Body of pancreas (tissue), 4 donors: ENCODE results near the gene ARHGAP32. TPM values are rescaled to one million over a fixed set of nuclear protein-coding genes. Genes with fewer than 3 reads are reported as not detected.

Experiments
- ATAC-seq: fragments of 150-250 bp; one replicate; pipeline ENCODE4 v1.9.1; 2016
- DNase-seq, 4 donors: peaks; one replicate each; pipeline ENCODE4 v3.0.0-alpha.2; 2019
- H3K27ac ChIP-seq, 4 donors: fragments of 200-600 bp; sonication (generic); 1 replicate in 3 of 4; 2 replicates in 1 of 4; pipeline versions ENCODE4 v1.5.1 to v1.6.1; 2016 to 2019; ENCODE audit warnings: mild to moderate bottlenecking in 1 of 4, mixed read lengths in 1 of 4, moderate library complexity in 1 of 4
- H3K27me3 ChIP-seq, 2 donors: fragments of 200-600 bp; sonication (generic); one replicate each; pipeline ENCODE4 v1.6.0; 2016; ENCODE audit warnings: mild to moderate bottlenecking in 1 of 2
- H3K36me3 ChIP-seq, 2 donors: fragments of 200-600 bp; sonication (generic); replicated peaks in 1 of 2; 2 replicates each; pipeline ENCODE4 v1.5.1; 2016; ENCODE audit warnings: low read depth in 2 of 2; ENCODE audit not compliant: insufficient read depth in 1 of 2
- H3K4me1 ChIP-seq: fragments of 200-600 bp; sonication (generic); one replicate; pipeline ENCODE4 v1.6.0; 2016
- H3K4me3 ChIP-seq, 2 donors: fragments of 200-600 bp; sonication (generic); 1 replicate in 1 of 2; 2 replicates in 1 of 2; pipeline ENCODE4 v1.5.1; 2016 to 2019
- H3K9me3 ChIP-seq, 3 donors: fragments of 200-600 bp; sonication (generic); 1 replicate in 2 of 3; 2 replicates in 1 of 3; pipeline ENCODE4 v1.5.1; 2016
- POLR2A ChIP-seq, 3 donors: fragments of 450-650 bp; IDR thresholded peaks; one replicate each; pipeline ENCODE4 v1.6.1; 2016; ENCODE audit warnings: antibody characterized with exemption in 3 of 3, mild to moderate bottlenecking in 2 of 3
- WGBS, 2 donors: methylation state at CpG; one replicate each; pipeline ENCODE4 v1.1.5; 2017; 5-methylcytosine and 5-hydroxymethylcytosine counted together
- intact Hi-C: fragments of 100-400 bp; cut with DNase I; formaldehyde crosslinking; loops from one replicate; pipeline ENCODE4 v1.15.1; 2023
- total RNA-seq, 2 donors: library from RNA; depleted of rRNA; stranded (reverse); fragments of >200 nt; gene quantifications; one replicate each; pipeline ENCODE4 v1.1.0, GENCODE V29; 2016
- TF ChIP-seq, protein P1 (sequence below), 7 experiments: fragments of 450-650 bp in 4 of 7; fragments of 200-600 bp in 3 of 7; sonication (generic) in 3 of 7; IDR thresholded peaks; one replicate each; pipeline ENCODE4 v1.5.1; 2016 to 2019; ENCODE audit warnings: antibody characterized with exemption in 7 of 7

ARHGAP32 gene
- total RNA-seq, 2 donors from 2014 or later, result 26.0 to 30.4 TPM

DNA sequence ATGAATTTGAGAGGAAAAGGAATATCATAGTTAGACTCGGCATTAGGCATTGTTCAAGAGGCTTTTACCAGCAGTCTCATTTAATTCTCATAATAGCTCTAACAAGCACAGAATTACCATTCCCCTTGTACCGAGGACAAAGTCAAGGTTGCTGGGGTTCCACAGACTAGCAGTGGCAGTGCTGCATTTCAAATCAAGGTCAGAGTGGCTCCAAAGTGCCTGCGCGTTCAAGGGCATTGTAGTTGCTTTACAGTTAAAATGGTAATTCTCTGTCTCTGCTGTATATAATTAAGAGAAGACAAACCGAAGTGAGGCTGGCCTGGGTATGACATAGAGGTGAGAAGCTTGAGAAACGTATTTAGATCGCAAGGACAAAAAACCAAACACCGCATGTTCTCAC lies 209.1 kb downstream of the ARHGAP32 start:
- intact Hi-C loops, result no loop called here
- Histone ChIP-seq H3K27ac (no peak overlapping the region), H3K27me3 (no peaks in the 10 kb centered on the region), H3K9me3 (no peaks in the 10 kb centered on the region), H3K4me3 (no peak overlapping the region), H3K36me3 (peaks cover 8 to 12% of the 10 kb centered on the region in 2 donors), H3K4me1 (no peaks in the 10 kb centered on the region)
- ATAC-seq (no peak), DNase-seq (no peak)
- TF ChIP-seq POLR2A (IDR thresholded peaks at IDR 0.05), result no peak
- TF ChIP-seq, protein P1, sequence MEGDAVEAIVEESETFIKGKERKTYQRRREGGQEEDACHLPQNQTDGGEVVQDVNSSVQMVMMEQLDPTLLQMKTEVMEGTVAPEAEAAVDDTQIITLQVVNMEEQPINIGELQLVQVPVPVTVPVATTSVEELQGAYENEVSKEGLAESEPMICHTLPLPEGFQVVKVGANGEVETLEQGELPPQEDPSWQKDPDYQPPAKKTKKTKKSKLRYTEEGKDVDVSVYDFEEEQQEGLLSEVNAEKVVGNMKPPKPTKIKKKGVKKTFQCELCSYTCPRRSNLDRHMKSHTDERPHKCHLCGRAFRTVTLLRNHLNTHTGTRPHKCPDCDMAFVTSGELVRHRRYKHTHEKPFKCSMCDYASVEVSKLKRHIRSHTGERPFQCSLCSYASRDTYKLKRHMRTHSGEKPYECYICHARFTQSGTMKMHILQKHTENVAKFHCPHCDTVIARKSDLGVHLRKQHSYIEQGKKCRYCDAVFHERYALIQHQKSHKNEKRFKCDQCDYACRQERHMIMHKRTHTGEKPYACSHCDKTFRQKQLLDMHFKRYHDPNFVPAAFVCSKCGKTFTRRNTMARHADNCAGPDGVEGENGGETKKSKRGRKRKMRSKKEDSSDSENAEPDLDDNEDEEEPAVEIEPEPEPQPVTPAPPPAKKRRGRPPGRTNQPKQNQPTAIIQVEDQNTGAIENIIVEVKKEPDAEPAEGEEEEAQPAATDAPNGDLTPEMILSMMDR (IDR thresholded peaks at IDR 0.05), result no peak
- WGBS, 2 donors, result 76 to 86% methylated on average over 8 of the region's 8 CpGs

- H3K36me3 ChIP-seq, result peaks cover 8 to 23% of the 10 kb centered on the region in 2 donors
- 63 to 68% methylated on average over 7 of the region's 7 CpGs for WGBS, 2 donors
- ATAC-seq, result no peak
- no peaks in the 10 kb centered on the region for H3K27me3 ChIP-seq
- no peaks in the 10 kb centered on the region for H3K4me1 ChIP-seq
- DNase-seq, result no peak
- TF ChIP-seq POLR2A (IDR thresholded peaks at IDR 0.05), result no peak
- TF ChIP-seq, protein P1 (IDR thresholded peaks at IDR 0.05), result no peak
- no peak overlapping the region for H3K4me3 ChIP-seq
- H3K9me3 ChIP-seq, result no peaks in the 10 kb centered on the region
- H3K27ac ChIP-seq, result no peak overlapping the region
- intact Hi-C loops, result no loop called here
Observed at GRCh38 chr11:128981254-128981653, 210.9 kb downstream of the ARHGAP32 start.

DNA sequence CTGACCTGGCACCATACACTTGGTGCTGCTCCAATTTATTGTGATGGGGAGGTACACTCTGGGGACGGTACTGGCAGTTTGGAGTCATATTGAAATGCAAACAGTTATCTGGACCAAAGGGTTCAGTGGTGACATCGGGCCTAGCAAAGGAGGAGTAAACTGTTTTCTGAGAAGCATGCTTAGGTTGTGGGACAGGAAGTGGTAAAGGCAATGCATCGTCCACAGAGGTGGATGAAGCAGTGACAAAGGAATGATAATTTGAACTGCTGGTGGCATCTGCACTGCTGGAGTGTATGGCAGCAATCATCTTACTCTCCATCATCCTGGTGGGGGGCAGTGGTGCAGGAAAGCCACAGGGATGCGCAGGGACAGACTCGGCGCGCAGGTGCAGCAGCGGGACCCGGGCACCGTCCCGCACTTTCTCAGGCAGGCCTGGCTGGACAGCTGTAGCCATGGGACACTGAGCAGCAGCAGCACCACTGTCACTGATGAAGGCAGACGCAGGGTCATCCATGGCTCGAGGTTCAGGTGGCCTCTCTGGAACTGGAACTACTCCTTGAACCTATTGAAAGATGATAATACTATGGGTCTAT lies 221.4 kb downstream of the ARHGAP32 start:
- H3K27ac ChIP-seq, result no peak overlapping the region
- DNase-seq (no peak), ATAC-seq (no peak)
- no peak for TF ChIP-seq POLR2A (IDR thresholded peaks at IDR 0.05)
- TF ChIP-seq, protein P1 (IDR thresholded peaks at IDR 0.05), result no peak
- no peaks in the 10 kb centered on the region for H3K27me3 ChIP-seq
- H3K4me3 ChIP-seq, result no peak overlapping the region
- intact Hi-C loops, result no loop called here
- no peaks in the 10 kb centered on the region for H3K9me3 ChIP-seq
- H3K4me1 ChIP-seq, result no peaks in the 10 kb centered on the region
- peaks cover 17 to 56% of the 10 kb centered on the region in 2 donors for H3K36me3 ChIP-seq
- 89 to 90% methylated on average over 7 to 13 of the region's 13 CpGs for WGBS, 2 donors

DNA sequence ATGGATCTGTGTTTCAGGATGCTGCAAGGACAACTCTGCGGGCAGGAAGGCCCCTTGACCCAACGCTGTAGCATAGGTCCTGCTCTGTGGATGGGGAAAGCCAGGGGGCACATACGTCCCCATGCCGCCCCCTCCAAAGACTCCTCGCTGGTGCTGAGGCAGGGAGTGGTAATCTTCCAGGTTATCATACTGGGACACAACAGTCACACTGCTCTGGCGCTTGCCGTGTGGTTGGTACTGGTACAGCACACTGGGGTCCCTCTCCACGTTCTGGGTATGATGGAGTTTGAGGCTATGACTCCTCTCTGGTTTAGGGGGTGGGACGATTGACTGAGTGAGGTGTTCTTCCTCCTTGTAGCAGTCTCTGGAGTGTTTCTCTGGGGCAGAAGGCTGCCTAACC lies 223.2 kb downstream of the ARHGAP32 start:
- intact Hi-C loops, result no loop called here
- DNase-seq (no peak), ATAC-seq (no peak)
- TF ChIP-seq, protein P1 (IDR thresholded peaks at IDR 0.05), result no peak
- no peak for TF ChIP-seq POLR2A (IDR thresholded peaks at IDR 0.05)
- H3K27ac ChIP-seq, result no peak overlapping the region
- H3K36me3 ChIP-seq, result peaks cover 17 to 43% of the 10 kb centered on the region in 2 donors
- no peaks in the 10 kb centered on the region for H3K9me3 ChIP-seq
- no peaks in the 10 kb centered on the region for H3K27me3 ChIP-seq
- 87 to 91% methylated on average over 3 to 9 of the region's 9 CpGs for WGBS, 2 donors
- no peaks in the 10 kb centered on the region for H3K4me1 ChIP-seq
- no peak overlapping the region for H3K4me3 ChIP-seq

DNA sequence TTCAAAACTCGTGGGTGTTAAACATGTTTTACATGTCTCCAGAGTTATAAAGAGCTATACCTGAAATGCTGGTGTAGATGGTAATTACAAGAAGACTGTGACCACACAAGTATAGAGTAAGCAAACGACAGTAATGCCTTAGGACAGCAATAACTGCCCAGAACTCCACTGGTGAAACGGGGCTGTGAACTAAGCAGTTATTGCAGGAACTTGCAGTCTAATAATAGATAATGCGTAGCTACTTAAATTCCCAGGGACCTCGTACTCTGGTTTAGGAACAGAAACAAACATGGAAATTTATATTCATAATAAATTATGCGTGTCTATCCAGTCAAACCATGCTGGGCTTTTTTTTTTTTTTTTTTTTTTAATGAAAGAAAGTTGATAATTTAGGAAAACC lies 224.5 kb downstream of the ARHGAP32 start:
- 83 to 90% methylated on average over 6 of the region's 6 CpGs for WGBS, 2 donors
- intact Hi-C loops, result no loop called here

More for the DNA sequence above, 224.5 kb downstream of the ARHGAP32 start:
- no peak overlapping the region for H3K27ac ChIP-seq
- peaks cover 10 to 31% of the 10 kb centered on the region in 2 donors for H3K36me3 ChIP-seq
- no peaks in the 10 kb centered on the region for H3K27me3 ChIP-seq
- no peaks in the 10 kb centered on the region for H3K9me3 ChIP-seq
- TF ChIP-seq, protein P1 (IDR thresholded peaks at IDR 0.05), result no peak
- TF ChIP-seq POLR2A (IDR thresholded peaks at IDR 0.05), result no peak
- H3K4me3 ChIP-seq, result no peak overlapping the region
- no peaks in the 10 kb centered on the region for H3K4me1 ChIP-seq
- no peak for DNase-seq
- ATAC-seq, result no peak
